Upper lobe of left lung (tissue), 6 donors: ENCODE results near the gene KRTAP1-5. TPM values are rescaled to one million over a fixed set of nuclear protein-coding genes. Genes with fewer than 3 reads are reported as not detected.
A peak's percentile ranks its signal among the peaks of the same experiment; 100 is the strongest.
"Not testable (repeated sequence)": the region's sequence is repeated elsewhere in the genome, so short reads cannot be mapped to it uniquely, and the experiment has no call there.

Experiments used
- ATAC-seq, 2 donors: fragments of 200-7000 bp; cut with Tn5 transposase; one replicate each; pipeline ENCODE4 v1.9.1; 2022; ENCODE audit warnings: mild to moderate bottlenecking in 2 of 2, moderate library complexity in 2 of 2; ENCODE audit not compliant: low FRiP score in 2 of 2
- DNase-seq, 2 donors: peaks; one replicate each; pipeline ENCODE4 v3.0.0-alpha.2; 2019 to 2020
- H3K27ac ChIP-seq, 4 donors: fragments of 200-600 bp; sonication (generic); one replicate each; pipeline ENCODE4 v1.5.1; 2016 to 2019
- H3K27me3 ChIP-seq, 4 donors: fragments of 200-600 bp; sonication (generic); one replicate each; pipeline ENCODE4 v1.5.1; 2017 to 2019
- H3K36me3 ChIP-seq, 4 donors: fragments of 200-600 bp; sonication (generic); one replicate each; pipeline ENCODE4 v1.5.1; 2016 to 2019
- H3K4me1 ChIP-seq, 4 donors: fragments of 200-600 bp; sonication (generic); one replicate each; pipeline ENCODE4 v1.5.1; 2018 to 2019
- H3K4me3 ChIP-seq, 4 donors: fragments of 200-600 bp; sonication (generic); one replicate each; pipeline ENCODE4 v1.5.1; 2017 to 2019; ENCODE audit warnings: mild to moderate bottlenecking in 2 of 4, moderate library complexity in 1 of 4
- H3K9me3 ChIP-seq, 4 donors: fragments of 200-600 bp; sonication (generic); one replicate each; pipeline ENCODE4 v1.5.1; 2018 to 2019
- CTCF ChIP-seq, 6 experiments: fragments of 450-650 bp in 4 of 6; fragments of 200-600 bp in 2 of 6; sonication (generic) in 2 of 6; IDR thresholded peaks; one replicate each; pipeline ENCODE4 v1.5.1; 2016 to 2019; ENCODE audit warnings: antibody characterized with exemption in 6 of 6
- EP300 ChIP-seq, 4 donors: sonication (generic); formaldehyde crosslinking; IDR thresholded peaks; one replicate each; pipeline ENCODE4 v1.5.1; 2017; ENCODE audit warnings: antibody characterized with exemption in 4 of 4, control low read depth in 2 of 4
- POLR2A ChIP-seq, 4 donors: fragments of 450-650 bp; IDR thresholded peaks; one replicate each; pipeline ENCODE4 v1.5.1; 2016 to 2017; ENCODE audit warnings: antibody characterized with exemption in 4 of 4, mild to moderate bottlenecking in 2 of 4
- POLR2AphosphoS5 ChIP-seq, 2 donors: sonication (generic); formaldehyde crosslinking; IDR thresholded peaks; one replicate each; pipeline ENCODE4 v1.5.1; 2017; ENCODE audit warnings: antibody characterized with exemption in 2 of 2
- WGBS, 2 donors: methylation state at CpG; one replicate each; pipeline ENCODE4 v1.1.5; 2017 to 2018; 5-methylcytosine and 5-hydroxymethylcytosine counted together
- total RNA-seq, 6 donors: library from RNA; depleted of rRNA in 4 of 6; stranded (reverse); fragments of >200 nt in 4 of 6; gene quantifications; one replicate each; pipeline versions ENCODE4 v1.1.0 to v1.2.1, GENCODE V29; 2016 to 2021
- donor health status: DM: no; HTN: no; CAD: no; lungs with moderate emphysema.
- donor health status: DM: no; HTN: yes; CAD: no; lungs with severe emphysema.

Gene KRTAP1-5
- total RNA-seq, 6 donors from 2014 or later, result not detected

GRCh38 chr17:41004397-41004796 lies 22.6 kb downstream of the KRTAP1-5 start:
- Histone ChIP-seq H3K4me1 (no peaks in the 10 kb centered on the region), H3K27me3 (no peaks in the 10 kb centered on the region), H3K36me3 (no peaks in the 10 kb centered on the region), H3K4me3 (no peak overlapping the region), H3K27ac (no peak overlapping the region), H3K9me3 (no peaks in the 10 kb centered on the region)
- 89 to 100% methylated on average over 2 to 3 of the region's 3 CpGs for WGBS, 2 donors
- DNase-seq (no peak), ATAC-seq (no peak)
- TF ChIP-seq POLR2AphosphoS5 (IDR thresholded peaks at IDR 0.05) (no peak), POLR2A (IDR thresholded peaks at IDR 0.05) (no peak), CTCF (IDR thresholded peaks at IDR 0.05) (no peak), EP300 (IDR thresholded peaks at IDR 0.05) (no peak)

- Histone ChIP-seq H3K4me1 (no peaks in the 10 kb centered on the region), H3K9me3 (no peaks in the 10 kb centered on the region), H3K27ac (no peak overlapping the region), H3K27me3 (no peaks in the 10 kb centered on the region), H3K36me3 (no peaks in the 10 kb centered on the region), H3K4me3 (no peak overlapping the region)
- WGBS, 2 donors, result 64 to 70% methylated on average over 4 of the region's 4 CpGs
- ATAC-seq, result no peak
- no peak for DNase-seq
- no peak for TF ChIP-seq EP300 (IDR thresholded peaks at IDR 0.05)
- TF ChIP-seq POLR2AphosphoS5 (IDR thresholded peaks at IDR 0.05), result no peak
Measured at GRCh38 chr17:41003926-41004325, 23.1 kb downstream of the KRTAP1-5 start.

GRCh38 chr17:41002814-41003213 lies 24.2 kb downstream of the KRTAP1-5 start:
- H3K9me3 ChIP-seq, result no peaks in the 10 kb centered on the region
- H3K36me3 ChIP-seq, result no peaks in the 10 kb centered on the region
- H3K4me1 ChIP-seq, result no peaks in the 10 kb centered on the region
- H3K27me3 ChIP-seq, result no peaks in the 10 kb centered on the region
- TF ChIP-seq EP300 (IDR thresholded peaks at IDR 0.05) (no peak), POLR2AphosphoS5 (IDR thresholded peaks at IDR 0.05) (no peak), POLR2A (IDR thresholded peaks at IDR 0.05) (no peak), CTCF (IDR thresholded peaks at IDR 0.05) (no peak)
- H3K4me3 ChIP-seq, result no peak overlapping the region
- 49 to 60% methylated on average over 5 of the region's 5 CpGs for WGBS, 2 donors
- no peak overlapping the region for H3K27ac ChIP-seq
- no peak for DNase-seq
- ATAC-seq, result no peak

GRCh38 chr17:41001795-41002194 lies 25.2 kb downstream of the KRTAP1-5 start:
- WGBS, 2 donors, result 86 to 87% methylated on average over 4 of the region's 4 CpGs
- no peak for ATAC-seq

GRCh38 chr17:40999563-40999962 lies 27.4 kb downstream of the KRTAP1-5 start, which contains the start of gene KRTAP3-2:
KRTAP3-2 (minus strand) TSS chr17:40999906; CDS start chr17:40999853, 53 bp downstream.
- H3K4me1 ChIP-seq, H3K9me3 ChIP-seq, ATAC-seq, H3K36me3 ChIP-seq, H3K27me3 ChIP-seq, H3K27ac ChIP-seq, H3K4me3 ChIP-seq: not testable (repeated sequence)
- WGBS, 2 donors, result 73 to 90% methylated on average over 2 to 6 of the region's 6 CpGs
- peak in 1 of 2 donors; percentile 10 for DNase-seq

More at GRCh38 chr17:41001795-41002194, 25.2 kb downstream of the KRTAP1-5 start:
- H3K4me1 ChIP-seq, result no peaks in the 10 kb centered on the region
- H3K36me3 ChIP-seq, result no peaks in the 10 kb centered on the region
- no peaks in the 10 kb centered on the region for H3K9me3 ChIP-seq
- no peaks in the 10 kb centered on the region for H3K27me3 ChIP-seq
- no peak for DNase-seq
- TF ChIP-seq POLR2A (IDR thresholded peaks at IDR 0.05) (no peak), CTCF (IDR thresholded peaks at IDR 0.05) (no peak), POLR2AphosphoS5 (IDR thresholded peaks at IDR 0.05) (no peak), EP300 (IDR thresholded peaks at IDR 0.05) (no peak)
- no peak overlapping the region for H3K4me3 ChIP-seq
- no peak overlapping the region for H3K27ac ChIP-seq

- Histone ChIP-seq H3K27me3 (no peaks in the 10 kb centered on the region), H3K4me1 (no peaks in the 10 kb centered on the region), H3K36me3 (no peaks in the 10 kb centered on the region), H3K4me3 (no peak overlapping the region), H3K9me3 (no peaks in the 10 kb centered on the region), H3K27ac (no peak overlapping the region)
- TF ChIP-seq CTCF (IDR thresholded peaks at IDR 0.05), result no peak
- TF ChIP-seq POLR2AphosphoS5 (IDR thresholded peaks at IDR 0.05), result no peak
- no peak for TF ChIP-seq EP300 (IDR thresholded peaks at IDR 0.05)
- TF ChIP-seq POLR2A (IDR thresholded peaks at IDR 0.05), result no peak
- no peak for ATAC-seq
- WGBS, 2 donors, result 70 to 75% methylated on average over 2 of the region's 2 CpGs
- DNase-seq, result no peak
Measured at GRCh38 chr17:40997361-40997760, 29.6 kb downstream of the KRTAP1-5 start.
